Fibroblast of villous mesenchyme (primary cell): Measurements from ENCODE around the gene EVC. TPM values are rescaled to one million over a fixed set of nuclear protein-coding genes. Genes with fewer than 3 reads are reported as not detected.

Experiments
- DNase-seq: peaks from one replicate; pipeline ENCODE4 v3.0.0-alpha.2; 2010; ENCODE audit warnings: low read depth
- H3K4me3 ChIP-seq: 2 replicates; pipeline ENCODE4 v1.5.1; 2011; ENCODE audit warnings: low read depth, mild to moderate bottlenecking, low read length
- CTCF ChIP-seq: IDR thresholded peaks from 2 replicates; pipeline ENCODE4 v1.5.1; 2012; ENCODE audit warnings: low read depth, mild to moderate bottlenecking, low read length; ENCODE audit not compliant: insufficient read depth
- total RNA-seq: library from RNA; depleted of rRNA; stranded (reverse); fragments of >200 nt; gene quantifications from 2 replicates; pipeline ENCODE4 v1.2.3, GENCODE V29; 2012

The EVC gene
- total RNA-seq, 1 donor = 35.0 TPM

- TF ChIP-seq CTCF = no peak
- DNase-seq = no peak
These were observed 77.1 kb downstream of the EVC start for GRCh38 chr4:5788144-5788543.

GRCh38 chr4:5789141-5789540 is 78.1 kb downstream of the EVC start:
- no peak overlapping the region for H3K4me3 ChIP-seq
- no peak for TF ChIP-seq CTCF
- no peak for DNase-seq

More at GRCh38 chr4:5788144-5788543, 77.1 kb downstream of the EVC start:
- H3K4me3 ChIP-seq = no peak overlapping the region

- no peak overlapping the region for H3K4me3 ChIP-seq
- no peak for TF ChIP-seq CTCF
These were observed 79.5 kb downstream of the EVC start for GRCh38 chr4:5790546-5790857.

GRCh38 chr4:5791654-5792053 is 80.7 kb downstream of the EVC start:
- no peak overlapping the region for H3K4me3 ChIP-seq
- DNase-seq = no peak
- no peak for TF ChIP-seq CTCF

More at GRCh38 chr4:5790546-5790857, 79.5 kb downstream of the EVC start:
- DNase-seq = no peak

GRCh38 chr4:5793514-5793913 is 82.5 kb downstream of the EVC start:
- TF ChIP-seq CTCF = no peak

DNA sequence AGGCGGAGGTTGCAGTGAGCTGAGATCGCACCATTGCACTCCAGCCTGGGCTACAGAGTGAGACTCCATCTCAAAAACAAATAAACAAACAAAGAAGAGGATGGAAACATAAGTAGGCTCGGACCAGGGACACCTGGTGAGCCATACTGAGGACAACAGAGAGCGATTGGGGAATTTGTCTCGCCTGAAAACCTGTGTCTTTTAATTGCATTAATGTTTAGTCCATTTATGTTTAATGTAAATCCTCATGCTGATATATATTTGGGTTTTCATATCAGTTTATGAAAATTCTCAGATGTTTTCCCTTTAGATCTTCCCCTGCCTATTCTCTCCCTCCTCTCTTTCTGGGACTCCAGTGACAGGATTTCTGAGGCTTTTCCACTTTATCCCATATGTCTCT is 84.6 kb downstream of the EVC start:
- H3K4me3 ChIP-seq = no peak overlapping the region
- no peak for DNase-seq
- no peak for TF ChIP-seq CTCF

More at GRCh38 chr4:5793514-5793913, 82.5 kb downstream of the EVC start:
- no peak overlapping the region for H3K4me3 ChIP-seq
- DNase-seq = no peak

GRCh38 chr4:5796976-5797375 is 86.0 kb downstream of the EVC start:
- TF ChIP-seq CTCF = no peak
- no peak for DNase-seq
- no peak overlapping the region for H3K4me3 ChIP-seq
